ENCODE measurements around the gene ACTG2. TPM values are rescaled to one million over a fixed set of nuclear protein-coding genes. Genes with fewer than 3 reads are reported as not detected.

Gene ACTG2
- total and polyA plus RNA-seq, 2 experiments from 2014 or later = 20.3 to 41.1 TPM

DNA sequence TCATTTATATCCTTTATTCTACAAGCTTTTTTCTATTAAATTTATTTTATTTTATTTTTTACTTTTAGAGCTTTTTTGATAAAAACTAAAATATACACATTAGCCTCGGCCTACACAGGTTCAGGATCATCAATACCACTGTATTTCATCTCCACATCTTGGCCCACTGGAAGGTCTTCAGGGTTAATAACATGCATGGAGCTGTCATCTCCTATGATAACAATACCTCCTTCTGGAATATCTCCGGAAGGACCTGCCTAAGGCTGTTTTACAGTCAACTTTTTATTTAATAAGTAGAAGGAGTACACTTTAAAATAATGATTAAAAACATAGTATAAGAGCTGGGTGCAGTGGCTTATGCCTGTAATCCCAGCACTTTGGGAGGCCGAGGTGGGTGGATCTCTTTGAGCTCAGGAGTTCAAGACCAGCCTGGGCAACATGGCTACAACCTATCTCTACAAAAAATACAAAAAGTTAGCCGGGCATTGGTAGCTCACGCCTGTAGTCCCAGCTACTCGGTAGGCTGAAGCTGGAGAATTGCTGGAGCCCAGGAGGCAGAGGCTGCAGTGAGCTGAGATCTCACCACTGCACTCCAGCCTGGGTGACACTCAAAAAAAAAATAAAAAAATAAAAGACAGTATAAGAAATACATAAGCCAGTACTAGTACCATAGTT lies 18.2 kb downstream of the ACTG2 start:
- Histone ChIP-seq H3K36me3 (replicated peaks; ENCODE audit: insufficient read depth, low read depth) (no peaks in the 10 kb centered on the region), H3K79me2 (no peaks in the 10 kb centered on the region), H3K27ac (no peak overlapping the region), H4K20me1 (ENCODE audit: insufficient read depth, poor library complexity, severe bottlenecking) (no peaks in the 10 kb centered on the region), H3K4me1 (ENCODE audit: insufficient read depth) (no peaks in the 10 kb centered on the region), H3K4me3 (no peak overlapping the region), H3K9me2 (replicated peaks; ENCODE audit: insufficient read depth) (no peaks in the 10 kb centered on the region), H3K9me3 (ENCODE audit: low read depth) (no peaks in the 10 kb centered on the region), H3K4me2 (no peak overlapping the region), H2AFZ (no peak overlapping the region), H3K27me3 (no peaks in the 10 kb centered on the region)
- WGBS (ENCODE audit: low lambda C conversion rate, missing lambda C conversion rate) = 92% methylated on average over 6 of the region's 6 CpGs
- TF ChIP-seq EZH2phosphoT487 (IDR thresholded peaks at IDR 0.05; ENCODE audit: low read depth, severe bottlenecking, unreplicated experiment) (no peak), EZH2 (IDR thresholded peaks at IDR 0.05; ENCODE audit: borderline replicate concordance) (no peak)
- TF ChIP-seq, protein P1, sequence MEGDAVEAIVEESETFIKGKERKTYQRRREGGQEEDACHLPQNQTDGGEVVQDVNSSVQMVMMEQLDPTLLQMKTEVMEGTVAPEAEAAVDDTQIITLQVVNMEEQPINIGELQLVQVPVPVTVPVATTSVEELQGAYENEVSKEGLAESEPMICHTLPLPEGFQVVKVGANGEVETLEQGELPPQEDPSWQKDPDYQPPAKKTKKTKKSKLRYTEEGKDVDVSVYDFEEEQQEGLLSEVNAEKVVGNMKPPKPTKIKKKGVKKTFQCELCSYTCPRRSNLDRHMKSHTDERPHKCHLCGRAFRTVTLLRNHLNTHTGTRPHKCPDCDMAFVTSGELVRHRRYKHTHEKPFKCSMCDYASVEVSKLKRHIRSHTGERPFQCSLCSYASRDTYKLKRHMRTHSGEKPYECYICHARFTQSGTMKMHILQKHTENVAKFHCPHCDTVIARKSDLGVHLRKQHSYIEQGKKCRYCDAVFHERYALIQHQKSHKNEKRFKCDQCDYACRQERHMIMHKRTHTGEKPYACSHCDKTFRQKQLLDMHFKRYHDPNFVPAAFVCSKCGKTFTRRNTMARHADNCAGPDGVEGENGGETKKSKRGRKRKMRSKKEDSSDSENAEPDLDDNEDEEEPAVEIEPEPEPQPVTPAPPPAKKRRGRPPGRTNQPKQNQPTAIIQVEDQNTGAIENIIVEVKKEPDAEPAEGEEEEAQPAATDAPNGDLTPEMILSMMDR (IDR thresholded peaks at IDR 0.05; ENCODE audit: poor library complexity) = no peak
- no peak for DNase-seq (ENCODE audit: low spot score)

DNA sequence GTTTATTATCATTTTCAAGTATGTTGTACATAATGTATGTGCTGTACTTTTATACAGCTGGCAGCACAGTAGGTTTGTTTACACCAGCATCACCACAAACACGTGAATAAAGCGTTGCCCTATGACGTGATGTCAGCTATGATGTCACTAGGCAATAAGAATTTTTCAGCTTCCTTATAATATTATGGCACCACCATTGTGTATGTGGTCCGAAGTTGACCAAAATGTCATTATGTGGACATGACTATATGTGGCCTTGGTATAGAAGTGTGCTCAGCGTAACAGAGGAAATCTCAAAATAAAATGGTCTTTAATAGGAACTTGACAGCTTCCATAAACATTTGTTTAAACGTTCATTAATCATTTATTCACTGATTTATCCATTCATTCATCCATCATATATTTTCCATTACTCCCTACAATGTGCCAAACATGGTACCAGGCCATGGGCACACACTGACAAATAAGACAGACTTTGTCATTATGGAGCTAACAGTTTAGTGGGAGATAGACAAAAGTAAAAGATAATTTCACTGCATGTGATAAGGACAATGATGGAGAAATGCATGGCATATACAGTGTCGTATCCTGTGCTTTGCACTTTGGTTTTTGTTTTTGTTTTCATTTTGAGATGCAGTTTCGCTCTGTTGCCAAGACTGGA lies 18.9 kb downstream of the ACTG2 start:
- no peaks in the 10 kb centered on the region for H3K36me3 ChIP-seq (replicated peaks; ENCODE audit: insufficient read depth, low read depth)
- WGBS (ENCODE audit: low lambda C conversion rate, missing lambda C conversion rate) = 87% methylated on average over 8 of the region's 8 CpGs

DNA sequence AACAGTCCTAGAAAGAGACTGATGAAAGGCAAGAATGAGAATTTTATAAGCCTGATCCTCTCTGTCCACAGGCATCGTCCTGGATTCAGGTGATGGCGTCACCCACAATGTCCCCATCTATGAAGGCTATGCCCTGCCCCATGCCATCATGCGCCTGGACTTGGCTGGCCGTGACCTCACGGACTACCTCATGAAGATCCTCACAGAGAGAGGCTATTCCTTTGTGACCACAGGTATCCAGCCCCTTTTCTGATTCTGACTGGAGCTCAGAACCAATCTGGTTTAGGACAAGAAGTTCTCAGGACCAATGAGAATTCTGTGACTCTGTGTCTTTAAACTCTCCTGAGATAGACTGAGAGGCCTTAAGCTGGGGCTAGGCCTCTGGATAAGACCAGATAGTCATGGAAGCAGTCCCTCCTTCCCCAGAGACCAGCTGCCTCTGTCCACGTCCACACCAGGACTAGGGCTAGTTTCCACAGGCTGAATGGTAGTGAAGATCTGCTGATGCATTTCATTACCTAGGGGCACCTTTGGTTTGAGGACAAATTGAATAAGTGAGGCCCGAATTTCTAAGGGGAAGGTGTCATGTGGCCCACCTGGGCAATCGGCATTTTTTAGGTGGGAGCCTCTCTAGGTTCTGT lies 20.7 kb downstream of the ACTG2 start:
- H3K27ac ChIP-seq = no peak overlapping the region
- no peaks in the 10 kb centered on the region for H3K79me2 ChIP-seq
- no peak overlapping the region for H2AFZ ChIP-seq
- WGBS (ENCODE audit: low lambda C conversion rate, missing lambda C conversion rate) = 92% methylated on average over 8 of the region's 8 CpGs
- no peak overlapping the region for H3K4me3 ChIP-seq
- TF ChIP-seq EZH2phosphoT487 (IDR thresholded peaks at IDR 0.05; ENCODE audit: low read depth, severe bottlenecking, unreplicated experiment) (no peak), EZH2 (IDR thresholded peaks at IDR 0.05; ENCODE audit: borderline replicate concordance) (no peak)
- TF ChIP-seq, protein P1 (IDR thresholded peaks at IDR 0.05; ENCODE audit: poor library complexity) = no peak
- no peaks in the 10 kb centered on the region for H4K20me1 ChIP-seq (ENCODE audit: insufficient read depth, poor library complexity, severe bottlenecking)
- H3K4me2 ChIP-seq = no peak overlapping the region
- no peak for DNase-seq (ENCODE audit: low spot score)
- no peaks in the 10 kb centered on the region for H3K9me3 ChIP-seq (ENCODE audit: low read depth)
- H3K27me3 ChIP-seq = no peaks in the 10 kb centered on the region
- no peaks in the 10 kb centered on the region for H3K4me1 ChIP-seq (ENCODE audit: insufficient read depth)
- no peaks in the 10 kb centered on the region for H3K9me2 ChIP-seq (replicated peaks; ENCODE audit: insufficient read depth)
- H3K36me3 ChIP-seq (replicated peaks; ENCODE audit: insufficient read depth, low read depth) = no peaks in the 10 kb centered on the region

More for the DNA sequence above, 18.9 kb downstream of the ACTG2 start:
- no peaks in the 10 kb centered on the region for H4K20me1 ChIP-seq (ENCODE audit: insufficient read depth, poor library complexity, severe bottlenecking)
- H3K27me3 ChIP-seq = no peaks in the 10 kb centered on the region
- no peak for TF ChIP-seq EZH2 (IDR thresholded peaks at IDR 0.05; ENCODE audit: borderline replicate concordance)
- TF ChIP-seq, protein P1 (IDR thresholded peaks at IDR 0.05; ENCODE audit: poor library complexity) = no peak
- TF ChIP-seq EZH2phosphoT487 (IDR thresholded peaks at IDR 0.05; ENCODE audit: low read depth, severe bottlenecking, unreplicated experiment) = no peak
- no peaks in the 10 kb centered on the region for H3K79me2 ChIP-seq
- H3K4me2 ChIP-seq = no peak overlapping the region
- H3K27ac ChIP-seq = no peak overlapping the region
- H3K4me1 ChIP-seq (ENCODE audit: insufficient read depth) = no peaks in the 10 kb centered on the region
- no peak overlapping the region for H3K4me3 ChIP-seq
- H3K9me2 ChIP-seq (replicated peaks; ENCODE audit: insufficient read depth) = no peaks in the 10 kb centered on the region
- no peak for DNase-seq (ENCODE audit: low spot score)
- H3K9me3 ChIP-seq (ENCODE audit: low read depth) = no peaks in the 10 kb centered on the region
- H2AFZ ChIP-seq = no peak overlapping the region

Measured in hepatocyte (in vitro differentiated cells).